Loucy (cell line): ENCODE measurements around the gene SLFN13.

Experiments used
- H2AFZ ChIP-seq: fragments of 200-600 bp; sonication (generic); 2 replicates; pipeline ENCODE4 v1.6.0; 2016; ENCODE audit warnings: antibody characterized with exemption, mild to moderate bottlenecking, low read length, moderate library complexity
- H3F3A ChIP-seq: fragments of 200-600 bp; 2 replicates; pipeline ENCODE4 v1.6.0; 2016; ENCODE audit warnings: antibody characterized with exemption, low read depth, mild to moderate bottlenecking
- H3K27me3 ChIP-seq: fragments of 200-600 bp; sonication (generic); 2 replicates; pipeline ENCODE4 v1.6.1; 2014; ENCODE audit warnings: low read length, mild to moderate bottlenecking; ENCODE audit not compliant: insufficient read depth, poor library complexity, severe bottlenecking
- H3K36me3 ChIP-seq: fragments of 200-600 bp; sonication (generic); 2 replicates; pipeline ENCODE4 v1.6.1; 2016; ENCODE audit warnings: low read length; ENCODE audit not compliant: insufficient read depth
- H3K4me1 ChIP-seq: fragments of 200-600 bp; sonication (generic); 2 replicates; pipeline ENCODE4 v1.5.1; 2014; ENCODE audit warnings: low read length, mild to moderate bottlenecking; ENCODE audit not compliant: insufficient read depth, poor library complexity, severe bottlenecking
- H3K4me2 ChIP-seq: fragments of 200-600 bp; sonication (generic); 2 replicates; pipeline ENCODE4 v1.6.0; 2014; ENCODE audit warnings: antibody characterized with exemption, low read length, low read depth, mild to moderate bottlenecking; ENCODE audit not compliant: poor library complexity, severe bottlenecking
- H3K4me3 ChIP-seq: fragments of 200-600 bp; sonication (generic); 2 replicates; pipeline ENCODE4 v1.5.1; 2014; ENCODE audit warnings: low read length, mild to moderate bottlenecking, mixed read lengths; ENCODE audit not compliant: poor library complexity, severe bottlenecking
- H3K79me2 ChIP-seq: fragments of 200-600 bp; sonication (generic); 2 replicates; pipeline ENCODE4 v1.6.1; 2014; ENCODE audit warnings: low read length; ENCODE audit not compliant: insufficient read depth
- H3K9ac ChIP-seq: fragments of 200-600 bp; sonication (generic); 2 replicates; pipeline ENCODE4 v1.6.0; 2014; ENCODE audit warnings: mild to moderate bottlenecking, low read depth, low read length, moderate library complexity; ENCODE audit not compliant: poor library complexity, severe bottlenecking
- H3K9me2 ChIP-seq: fragments of 200-600 bp; sonication (generic); replicated peaks from 2 replicates; pipeline ENCODE4 v1.6.1; 2016; ENCODE audit warnings: low read depth, low read length, mixed read lengths
- H3K9me3 ChIP-seq: fragments of 200-600 bp; sonication (generic); 2 replicates; pipeline ENCODE4 v1.6.1; 2014; ENCODE audit warnings: mild to moderate bottlenecking, antibody characterized with exemption, low read length, low read depth; ENCODE audit not compliant: insufficient read depth
- H4K20me1 ChIP-seq: fragments of 200-600 bp; sonication (generic); 2 replicates; pipeline ENCODE4 v1.6.0; 2014; ENCODE audit warnings: antibody characterized with exemption, low read length, mild to moderate bottlenecking; ENCODE audit not compliant: insufficient read depth, poor library complexity, severe bottlenecking
- CTCF ChIP-seq: fragments of 200-600 bp; sonication (generic); conservative IDR thresholded peaks from 2 replicates; pipeline ENCODE4 v1.5.1; 2014; ENCODE audit warnings: mild to moderate bottlenecking, antibody characterized with exemption, low read length
- EZH2phosphoT487 ChIP-seq: fragments of 200-600 bp; IDR thresholded peaks from 2 replicates; pipeline ENCODE4 v1.6.1; 2018; ENCODE audit warnings: antibody characterized with exemption, mild to moderate bottlenecking, moderate library complexity, borderline replicate concordance

The SLFN13 gene

GRCh38 chr17:35491417-35491816 is 42.9 kb upstream of the SLFN13 start:
- Histone ChIP-seq H2AFZ (no peak overlapping the region), H3K4me3 (no peak overlapping the region), H3K27me3 (peaks cover 28% of the 10 kb centered on the region), H3K4me1 (no peaks in the 10 kb centered on the region), H4K20me1 (no peaks in the 10 kb centered on the region), H3K4me2 (no peak overlapping the region), H3F3A (no peaks in the 10 kb centered on the region), H3K9ac (no peak overlapping the region), H3K9me3 (no peaks in the 10 kb centered on the region), H3K9me2 (no peaks in the 10 kb centered on the region), H3K36me3 (no peaks in the 10 kb centered on the region), H3K79me2 (no peaks in the 10 kb centered on the region)
- no peak for TF ChIP-seq CTCF
- TF ChIP-seq EZH2phosphoT487 = no peak

GRCh38 chr17:35489944-35490343 is 41.4 kb upstream of the SLFN13 start:
- Histone ChIP-seq H3K4me2 (no peak overlapping the region), H4K20me1 (no peaks in the 10 kb centered on the region), H3K9ac (no peak overlapping the region), H3K9me3 (no peaks in the 10 kb centered on the region), H2AFZ (no peak overlapping the region), H3K79me2 (no peaks in the 10 kb centered on the region), H3K27me3 (peaks cover 41% of the 10 kb centered on the region), H3K36me3 (no peaks in the 10 kb centered on the region), H3K4me3 (no peak overlapping the region), H3K4me1 (no peaks in the 10 kb centered on the region), H3K9me2 (no peaks in the 10 kb centered on the region), H3F3A (no peaks in the 10 kb centered on the region)
- no peak for TF ChIP-seq EZH2phosphoT487
- TF ChIP-seq CTCF = no peak

GRCh38 chr17:35488991-35489390 is 40.4 kb upstream of the SLFN13 start:
- Histone ChIP-seq H3F3A (no peaks in the 10 kb centered on the region), H3K36me3 (no peaks in the 10 kb centered on the region), H3K4me1 (no peaks in the 10 kb centered on the region), H4K20me1 (no peaks in the 10 kb centered on the region), H3K4me3 (no peak overlapping the region), H3K9me3 (no peaks in the 10 kb centered on the region), H3K79me2 (no peaks in the 10 kb centered on the region), H3K9ac (no peak overlapping the region), H3K4me2 (no peak overlapping the region), H3K9me2 (no peaks in the 10 kb centered on the region), H2AFZ (no peak overlapping the region), H3K27me3 (peaks cover 42% of the 10 kb centered on the region)
- TF ChIP-seq EZH2phosphoT487 (no peak), CTCF (no peak)
